Retinal pigment epithelial cell (primary cell): ENCODE measurements around the gene BIN1.

ENCODE experiments used
- DNase-seq: peaks from one replicate; pipeline ENCODE4 v3.0.0-alpha.2; 2010; ENCODE audit warnings: low read depth
- H3K4me3 ChIP-seq: 2 replicates; pipeline ENCODE4 v1.5.1; 2011; ENCODE audit warnings: mild to moderate bottlenecking, low read length, control low read depth, moderate library complexity
- TF ChIP-seq, protein P1 (sequence below): conservative IDR thresholded peaks from 2 replicates; pipeline ENCODE4 v1.5.1; 2011; ENCODE audit warnings: low read depth, low read length, control low read depth, inconsistent platforms

BIN1 gene

DNA sequence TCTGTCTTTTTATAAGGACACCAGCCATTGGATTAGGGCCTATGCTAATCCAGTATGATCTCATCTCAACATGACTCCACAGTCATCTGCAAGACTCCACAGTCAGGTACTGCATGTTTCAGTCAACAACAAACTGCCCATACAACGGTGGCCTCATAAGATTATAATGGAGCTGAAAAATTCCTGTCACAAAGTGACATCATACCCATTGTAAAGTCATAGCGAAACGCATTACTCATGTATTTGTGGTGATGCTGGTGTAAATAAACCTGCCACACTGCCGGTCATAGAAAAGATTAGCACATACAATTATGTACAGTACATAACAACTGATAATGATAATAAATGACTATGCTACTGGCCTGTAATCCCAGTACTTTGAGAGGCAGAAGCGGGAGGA is 106.0 kb downstream of the BIN1 start:
- H3K4me3 ChIP-seq, result no peak overlapping the region
- TF ChIP-seq, protein P1, sequence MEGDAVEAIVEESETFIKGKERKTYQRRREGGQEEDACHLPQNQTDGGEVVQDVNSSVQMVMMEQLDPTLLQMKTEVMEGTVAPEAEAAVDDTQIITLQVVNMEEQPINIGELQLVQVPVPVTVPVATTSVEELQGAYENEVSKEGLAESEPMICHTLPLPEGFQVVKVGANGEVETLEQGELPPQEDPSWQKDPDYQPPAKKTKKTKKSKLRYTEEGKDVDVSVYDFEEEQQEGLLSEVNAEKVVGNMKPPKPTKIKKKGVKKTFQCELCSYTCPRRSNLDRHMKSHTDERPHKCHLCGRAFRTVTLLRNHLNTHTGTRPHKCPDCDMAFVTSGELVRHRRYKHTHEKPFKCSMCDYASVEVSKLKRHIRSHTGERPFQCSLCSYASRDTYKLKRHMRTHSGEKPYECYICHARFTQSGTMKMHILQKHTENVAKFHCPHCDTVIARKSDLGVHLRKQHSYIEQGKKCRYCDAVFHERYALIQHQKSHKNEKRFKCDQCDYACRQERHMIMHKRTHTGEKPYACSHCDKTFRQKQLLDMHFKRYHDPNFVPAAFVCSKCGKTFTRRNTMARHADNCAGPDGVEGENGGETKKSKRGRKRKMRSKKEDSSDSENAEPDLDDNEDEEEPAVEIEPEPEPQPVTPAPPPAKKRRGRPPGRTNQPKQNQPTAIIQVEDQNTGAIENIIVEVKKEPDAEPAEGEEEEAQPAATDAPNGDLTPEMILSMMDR, result no peak
- DNase-seq, result no peak

DNA sequence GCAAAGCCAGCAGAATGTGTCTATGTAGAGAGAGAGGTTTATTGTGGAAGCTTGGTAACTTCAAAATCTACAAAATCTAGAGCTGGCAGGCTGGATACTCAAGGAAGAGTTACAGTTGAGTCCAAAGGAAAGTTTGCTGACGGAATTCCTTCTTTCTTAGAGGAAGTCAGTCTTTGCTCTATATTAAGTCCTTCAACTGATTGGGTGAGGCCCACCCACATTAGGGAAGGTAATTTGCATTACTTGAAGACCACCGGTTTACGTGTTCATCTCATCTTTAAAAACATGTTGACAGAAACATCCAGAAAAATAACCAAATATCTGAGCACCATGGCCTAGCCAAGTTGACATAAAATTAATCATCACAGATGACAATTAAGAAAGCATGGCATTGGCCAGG is 106.8 kb downstream of the BIN1 start:
- no peak for DNase-seq
- no peak overlapping the region for H3K4me3 ChIP-seq
- TF ChIP-seq, protein P1, result no peak

DNA sequence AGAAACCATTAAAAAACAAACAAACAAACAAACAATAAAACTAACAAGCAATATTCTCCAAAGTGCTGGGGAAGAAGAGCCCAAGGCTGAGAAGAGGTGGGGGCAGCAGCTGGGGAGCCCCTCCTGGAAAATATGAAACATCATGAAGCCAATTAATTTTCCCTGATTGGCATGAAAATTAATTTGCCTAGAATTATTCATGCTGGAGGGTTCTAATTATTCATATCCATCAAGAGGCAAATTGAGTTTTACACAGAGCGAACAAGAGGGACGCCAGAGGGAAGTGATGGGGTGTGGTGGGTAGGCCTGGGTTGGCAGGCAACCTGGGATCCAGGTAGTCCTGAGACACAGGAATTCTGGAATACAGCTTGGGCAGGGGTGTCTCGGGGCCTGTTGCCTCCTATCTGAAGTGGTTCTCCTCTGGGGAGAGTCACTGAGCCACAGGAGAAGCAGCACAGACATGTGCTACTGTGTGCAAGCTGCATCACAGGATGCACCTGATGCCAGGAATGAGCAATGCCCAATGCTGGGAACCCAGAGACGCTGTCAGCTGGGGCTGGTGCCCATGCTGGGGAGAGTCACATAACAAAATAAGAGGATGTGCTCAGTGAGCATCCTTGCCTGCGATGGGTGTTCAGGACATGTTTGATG is 107.7 kb downstream of the BIN1 start:
- TF ChIP-seq, protein P1, result no peak
- no peak overlapping the region for H3K4me3 ChIP-seq
- DNase-seq, result no peak

DNA sequence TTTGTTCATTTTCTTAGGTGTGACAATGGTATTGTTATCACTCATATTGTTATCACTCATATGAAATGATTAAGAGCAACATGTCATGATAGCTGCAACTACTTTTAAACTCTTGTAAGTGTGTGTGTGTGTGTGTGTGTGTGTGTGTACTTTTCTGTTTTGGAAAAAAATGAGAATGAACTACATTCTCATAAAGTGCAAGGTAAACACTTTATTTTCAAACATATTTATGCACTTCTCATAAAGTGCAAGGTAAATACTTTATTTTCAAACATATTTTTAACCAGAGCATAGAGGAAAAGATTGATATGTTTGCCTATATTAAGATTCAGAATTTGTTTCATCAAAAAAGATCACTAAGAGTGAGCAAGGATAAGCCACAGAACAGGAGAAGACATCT is 108.5 kb downstream of the BIN1 start:
- DNase-seq, result no peak
- no peak overlapping the region for H3K4me3 ChIP-seq
- TF ChIP-seq, protein P1, result no peak
